ENCODE data around the gene HCFC1R1.
A peak's percentile ranks its signal among the peaks of the same experiment; 100 is the strongest.
"Not testable (repeated sequence)": the region's sequence is repeated elsewhere in the genome, so short reads cannot be mapped to it uniquely, and the experiment has no call there.

HCFC1R1 gene, protein sequence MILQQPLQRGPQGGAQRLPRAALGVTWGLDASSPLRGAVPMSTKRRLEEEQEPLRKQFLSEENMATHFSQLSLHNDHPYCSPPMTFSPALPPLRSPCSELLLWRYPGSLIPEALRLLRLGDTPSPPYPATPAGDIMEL

DNA sequence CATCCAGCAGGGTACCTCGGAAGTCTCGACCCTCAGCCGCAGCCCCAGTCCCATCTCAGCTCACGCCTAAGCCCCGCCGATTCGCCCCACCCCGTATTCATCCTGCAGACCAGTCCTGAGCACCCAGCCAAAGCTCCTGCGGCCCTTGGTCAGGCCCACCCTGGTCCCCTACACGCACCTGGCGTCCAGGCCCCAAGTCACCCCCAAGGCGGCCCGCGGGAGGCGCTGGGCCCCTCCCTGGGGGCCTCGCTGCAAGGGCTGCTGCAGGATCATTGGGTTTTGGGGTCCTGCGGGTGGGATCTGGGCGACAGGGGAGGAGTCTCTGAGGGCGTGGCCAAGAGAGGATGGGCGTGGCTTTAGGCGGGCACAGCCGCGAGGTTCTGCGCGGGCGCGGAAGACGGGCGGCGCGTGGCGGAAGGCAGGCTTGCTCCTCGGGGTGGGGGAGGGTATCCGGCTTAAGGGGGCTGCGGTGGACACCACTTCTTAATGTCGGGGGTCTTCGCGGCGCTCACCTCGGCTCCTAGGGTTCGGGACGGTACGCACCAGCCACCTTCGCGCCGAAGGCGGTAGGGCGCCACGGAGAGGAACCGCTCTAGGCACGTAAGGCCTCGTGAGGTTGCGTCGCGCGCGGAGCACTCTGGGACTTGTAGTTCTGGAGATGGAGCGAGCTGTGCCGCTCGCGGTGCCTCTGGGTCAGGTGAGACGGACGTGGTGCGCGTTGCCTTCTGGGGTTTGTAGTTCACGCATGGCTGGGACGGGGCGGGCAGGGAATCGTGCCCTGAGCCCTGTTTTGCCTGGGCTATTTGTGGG lies at the start of gene HCFC1R1, which contains the start of gene THOC6:
TSS of gene HCFC1R1 (minus strand) at position 274 of the 810 bp plus-strand sequence. CDS start at position 273, 1 bp downstream.
TSS of gene THOC6 (plus strand) at position 367 of the 810 bp plus-strand sequence. CDS start at position 659, 292 bp downstream.
- DNase-seq = peak; percentile 81 to 89

DNA sequence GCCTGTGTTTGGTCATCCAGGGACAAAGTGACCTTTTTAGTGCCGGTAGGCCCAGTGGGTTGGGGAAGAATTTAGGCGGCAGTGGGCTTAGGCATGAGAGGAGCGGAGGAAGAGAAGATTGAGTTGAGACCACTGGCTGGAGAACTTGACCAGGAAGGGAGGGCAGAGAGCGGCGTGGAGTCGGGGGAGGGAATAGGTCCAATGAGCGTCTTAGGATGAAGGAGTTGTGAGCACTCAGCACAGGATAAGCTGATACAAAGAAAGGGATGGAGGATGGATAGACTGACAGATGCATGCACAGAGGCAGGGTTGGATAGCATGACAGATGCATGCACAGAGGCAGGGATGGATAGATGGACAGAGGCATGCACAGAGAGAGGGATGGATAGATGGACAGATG lies 49.7 kb upstream of the HCFC1R1 start:
- no peak for DNase-seq

DNA sequence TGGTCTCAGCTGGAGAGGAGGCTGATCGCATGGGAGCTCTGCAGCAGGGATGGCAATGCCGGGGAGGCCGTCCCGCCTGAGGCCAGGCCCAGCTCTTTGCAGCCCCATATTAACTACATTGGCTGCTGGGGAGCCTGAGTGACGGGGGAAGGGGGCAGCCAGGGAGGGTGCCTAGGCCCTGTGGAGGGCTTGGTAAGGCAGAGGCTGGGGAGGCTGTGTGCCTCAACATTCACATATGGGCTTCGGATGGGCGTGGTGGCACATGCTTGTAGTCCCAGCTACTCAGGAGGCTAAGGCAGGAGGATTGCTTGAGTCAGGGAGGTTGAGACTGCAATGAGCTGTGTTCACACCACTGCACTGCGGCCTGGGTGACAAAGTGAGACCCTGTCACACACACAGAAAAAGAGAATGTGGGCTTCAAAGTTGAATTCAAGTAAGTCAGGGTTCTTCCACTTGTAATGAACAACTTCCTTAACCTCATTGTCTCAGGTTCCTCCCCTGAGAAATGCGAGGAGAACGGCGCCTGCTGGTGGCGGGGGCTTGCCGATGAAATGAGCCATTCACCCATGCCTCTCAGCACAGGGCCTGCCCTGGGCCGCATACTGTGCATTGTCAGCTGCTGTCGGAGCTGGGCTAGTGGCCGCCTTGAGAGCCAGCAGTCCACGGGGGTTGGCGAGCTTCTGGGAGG lies 49.0 kb upstream of the HCFC1R1 start:
- not testable (repeated sequence) for DNase-seq

DNA sequence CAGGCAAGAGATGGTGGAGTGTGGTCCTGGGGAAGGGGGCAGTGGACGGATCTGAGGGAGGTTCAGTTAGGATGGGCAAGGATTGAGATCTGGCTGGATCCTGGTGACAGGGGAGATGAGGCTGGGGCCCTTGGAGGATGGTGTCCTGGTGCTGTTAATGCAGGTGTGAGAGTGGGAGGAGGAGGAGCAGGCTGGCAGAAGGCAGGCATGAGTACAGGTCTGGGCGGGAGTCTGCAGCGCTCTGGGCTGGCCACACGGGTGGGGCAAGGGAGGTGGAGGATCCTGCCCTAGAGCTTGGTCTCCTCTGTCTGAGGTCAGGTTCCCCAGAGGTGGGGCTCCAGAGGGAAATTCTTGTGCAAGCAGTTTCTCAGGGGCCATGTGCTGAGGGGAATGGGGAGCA lies 48.4 kb upstream of the HCFC1R1 start:
- DNase-seq = not testable (repeated sequence)

DNA sequence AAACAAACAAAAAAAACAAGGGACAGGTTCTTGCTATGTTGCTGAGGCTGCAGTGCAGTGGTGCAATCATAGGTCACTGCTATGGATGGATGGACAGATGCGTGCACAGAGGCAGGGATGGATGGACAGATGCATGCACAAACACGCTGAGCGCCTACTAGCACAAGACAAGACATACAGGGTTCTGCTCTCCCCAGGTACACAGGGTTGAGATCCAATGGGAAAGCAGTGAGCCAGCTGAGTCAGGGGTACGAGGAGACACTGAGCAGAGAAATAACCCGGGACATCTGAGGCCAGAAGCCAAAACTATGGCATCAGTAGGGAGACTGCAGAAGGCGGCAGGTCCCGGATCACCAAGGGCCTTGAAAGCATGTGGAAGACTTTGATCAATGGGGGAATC lies 47.9 kb upstream of the HCFC1R1 start:
- DNase-seq = no peak

DNA sequence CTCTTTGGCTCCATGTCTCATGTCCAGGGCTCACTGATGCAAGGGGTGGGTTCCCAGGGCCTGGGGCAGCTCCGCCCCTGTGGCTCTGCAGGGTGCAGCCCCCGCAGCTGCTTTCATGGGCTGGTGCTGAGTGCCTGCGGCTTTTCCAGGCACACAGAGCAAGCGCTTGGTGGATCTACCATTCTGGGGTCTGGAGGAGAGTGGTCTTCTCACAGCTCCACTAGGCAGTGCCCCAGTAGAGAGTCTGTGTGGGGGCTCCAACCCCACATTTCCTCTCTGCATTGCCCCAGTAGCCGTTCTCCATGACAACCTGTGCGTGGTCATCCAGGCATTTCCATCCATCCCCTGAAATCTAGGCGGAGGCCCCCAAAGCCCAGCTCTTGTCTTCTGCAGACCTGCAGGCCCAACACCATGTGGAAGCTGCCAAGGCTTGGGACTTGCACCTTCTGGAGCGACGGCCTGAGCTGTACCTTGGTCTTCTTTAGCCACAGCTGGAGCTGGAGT lies 46.9 kb upstream of the HCFC1R1 start:
- no peak for DNase-seq

DNA sequence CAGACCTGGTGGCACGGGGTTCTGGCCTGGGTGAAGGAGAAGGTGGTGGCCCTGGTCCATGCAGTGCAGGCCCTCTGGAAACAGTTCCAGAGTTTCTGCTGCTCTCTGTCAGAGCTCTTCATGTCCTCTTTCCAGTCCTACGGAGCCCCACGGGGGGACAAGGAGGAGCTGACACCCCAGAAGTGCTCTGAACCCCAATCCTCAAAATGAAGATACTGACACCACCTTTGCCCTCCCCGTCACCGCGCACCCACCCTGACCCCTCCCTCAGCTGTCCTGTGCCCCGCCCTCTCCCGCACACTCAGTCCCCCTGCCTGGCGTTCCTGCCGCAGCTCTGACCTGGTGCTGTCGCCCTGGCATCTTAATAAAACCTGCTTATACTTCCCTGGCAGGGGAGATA lies 45.4 kb upstream of the HCFC1R1 start:
- DNase-seq = not testable (repeated sequence)

DNA sequence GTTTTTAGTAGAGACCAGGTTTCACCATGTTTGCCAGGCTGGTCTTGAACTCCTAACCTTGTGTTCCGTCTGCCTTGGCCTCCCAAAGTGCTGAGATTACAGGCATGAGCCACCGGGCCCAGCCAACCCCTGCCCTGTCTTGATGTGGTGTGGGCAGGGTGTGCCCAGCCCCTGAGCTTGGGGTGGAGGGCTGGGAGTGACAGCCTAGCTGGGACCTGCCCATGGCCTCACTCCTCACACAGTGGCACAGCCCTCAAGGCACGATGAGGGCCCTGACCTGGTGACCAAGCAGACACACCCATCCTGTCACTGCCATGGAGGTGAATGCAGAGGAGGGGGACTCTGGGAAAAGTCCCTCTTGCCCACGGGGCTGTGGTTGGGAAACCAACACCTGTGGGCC lies 44.7 kb upstream of the HCFC1R1 start:
- DNase-seq = no peak

DNA sequence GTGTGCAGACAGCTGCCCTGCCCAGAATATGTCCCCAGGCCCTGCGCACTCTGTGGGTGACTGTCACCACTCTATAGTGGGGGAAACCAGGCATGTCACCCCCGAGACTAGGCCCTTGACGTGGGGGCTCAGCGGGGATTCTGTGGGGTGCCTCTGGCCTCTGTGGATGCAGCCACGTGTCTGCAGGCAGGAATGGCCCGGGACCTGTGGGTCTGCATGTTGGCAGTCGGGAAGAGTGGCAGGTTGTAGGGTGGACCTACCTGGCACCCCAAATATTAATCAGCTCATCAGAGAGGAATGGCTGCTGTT lies 42.7 kb upstream of the HCFC1R1 start:
- DNase-seq = no peak

DNA sequence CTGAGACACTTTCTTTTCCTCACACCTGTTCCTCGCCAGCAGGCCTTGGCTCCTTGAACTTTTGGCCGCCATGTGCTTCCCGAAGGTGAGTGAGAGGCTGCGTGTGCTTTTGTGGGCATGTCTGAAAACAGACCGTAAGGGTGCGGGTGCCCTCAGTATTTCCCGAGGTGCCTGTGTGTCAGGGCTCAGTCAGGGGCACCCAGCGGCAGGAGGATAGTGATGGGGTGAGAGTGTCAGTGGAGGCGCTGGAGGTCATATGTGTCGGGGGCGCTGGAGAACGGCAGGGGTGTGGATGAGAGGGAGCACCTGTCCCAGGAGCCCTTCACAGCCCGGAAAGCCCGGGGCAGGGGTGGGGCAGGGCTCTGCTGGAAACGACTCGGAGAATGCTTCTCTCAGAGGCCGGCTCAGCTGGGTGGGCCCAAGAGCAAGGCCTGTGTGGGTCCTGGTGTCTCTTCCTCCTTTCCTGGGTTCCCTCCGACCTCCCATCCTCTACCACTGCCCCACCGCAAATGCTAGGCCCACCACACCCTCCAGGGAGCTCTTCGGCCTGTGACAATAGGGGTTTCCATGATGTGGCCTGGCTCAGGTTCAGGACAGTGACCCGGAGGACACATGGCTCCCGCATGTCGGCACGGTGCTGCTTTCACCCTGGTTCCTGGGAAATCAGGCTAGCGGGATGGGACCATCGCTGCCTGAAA lies 42.1 kb upstream of the HCFC1R1 start:
- DNase-seq = no peak

DNA sequence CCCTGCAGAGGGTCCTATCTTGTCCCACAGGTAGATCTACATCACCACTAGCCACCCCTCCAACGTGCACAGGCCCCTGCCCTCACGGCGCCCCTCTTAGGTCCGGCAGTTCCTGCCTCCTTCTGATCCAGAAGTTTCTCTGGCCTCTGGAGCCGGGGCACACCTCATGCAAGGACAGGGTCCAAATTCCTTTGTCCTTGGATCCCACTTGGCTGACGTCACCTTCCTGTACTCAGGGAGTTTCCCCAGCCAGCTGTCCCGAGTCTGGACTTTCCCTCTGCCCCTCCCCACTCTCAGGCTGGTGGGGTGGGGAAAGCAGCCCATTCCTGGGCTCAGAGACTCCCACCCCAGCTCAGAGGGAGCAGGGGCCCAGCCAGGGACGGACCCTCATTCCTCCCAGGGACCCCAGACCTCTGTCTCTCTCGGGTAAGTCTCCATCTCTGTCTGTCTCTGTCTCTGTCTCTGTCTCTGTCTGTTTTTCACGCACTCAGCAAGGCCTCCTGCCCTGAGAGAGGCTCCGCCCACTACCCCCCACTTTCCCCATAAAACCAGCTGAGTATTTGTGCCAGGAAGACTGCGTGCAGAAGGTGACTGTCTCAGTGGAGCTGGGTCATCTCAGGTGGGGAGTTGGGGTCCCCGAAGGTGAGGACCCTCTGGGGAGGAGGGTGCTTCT lies 41.5 kb upstream of the HCFC1R1 start, which contains the start of gene IL32:
TSS of gene IL32 (plus strand) at position 572 of the 673 bp plus-strand sequence. CDS start 172 bp downstream, outside the sequence.
- DNase-seq = peak; percentile 10 to 14

DNA sequence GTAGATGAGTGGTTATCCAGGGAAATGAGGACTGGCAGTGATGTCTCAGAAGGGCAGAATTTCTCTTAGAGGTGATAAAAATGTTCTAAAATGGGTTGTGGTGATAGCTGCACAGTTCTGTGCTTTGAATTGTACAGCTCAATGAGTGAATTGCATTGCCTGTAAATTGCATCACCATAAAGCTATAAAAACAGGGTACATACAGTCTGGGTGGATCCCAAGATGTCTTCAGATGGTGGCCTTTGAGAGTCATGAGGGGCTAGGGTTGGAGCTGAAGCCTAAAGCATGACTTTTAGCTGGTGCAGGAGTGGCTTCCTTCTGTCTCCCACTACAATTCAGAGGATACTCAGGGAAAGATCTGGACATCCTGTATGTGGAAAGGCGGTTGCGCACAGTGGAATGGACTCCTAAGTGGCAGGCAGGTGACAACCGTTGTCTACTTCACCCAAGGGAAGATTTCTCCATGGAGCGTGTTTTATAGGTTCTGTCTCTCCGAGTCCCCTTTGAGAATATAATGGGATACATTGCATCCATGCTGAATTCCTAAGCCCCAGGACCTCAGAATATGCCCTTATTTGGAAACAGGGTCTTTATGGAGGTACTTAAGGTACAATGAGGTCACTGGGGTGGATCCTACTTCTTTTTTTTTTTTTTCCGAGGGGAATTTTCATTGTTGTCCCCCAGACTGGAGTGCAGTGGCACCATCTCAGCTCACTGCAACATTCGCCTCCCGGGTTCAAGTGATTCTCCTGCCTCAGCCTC lies 40.1 kb upstream of the HCFC1R1 start:
- no peak for DNase-seq

DNA sequence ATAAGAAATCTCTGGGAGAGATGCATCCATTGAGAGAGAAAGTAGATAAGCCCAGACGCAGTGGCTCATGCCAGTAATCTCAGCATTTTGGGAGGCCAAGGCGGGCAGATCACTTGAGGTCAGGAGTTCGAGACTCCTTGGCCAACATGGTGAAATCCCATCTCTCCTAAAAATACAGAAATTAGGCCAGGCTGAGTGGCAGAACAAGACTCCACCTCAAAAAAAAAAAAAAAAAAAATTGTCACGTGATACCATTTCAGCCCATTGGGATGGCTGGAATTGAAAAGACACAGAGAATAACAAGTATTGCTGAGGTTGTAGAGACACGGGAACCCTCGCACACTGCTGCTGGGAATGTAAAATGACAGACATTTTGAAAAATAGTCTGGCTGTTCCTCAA lies 38.8 kb upstream of the HCFC1R1 start:
- DNase-seq = no peak

DNA sequence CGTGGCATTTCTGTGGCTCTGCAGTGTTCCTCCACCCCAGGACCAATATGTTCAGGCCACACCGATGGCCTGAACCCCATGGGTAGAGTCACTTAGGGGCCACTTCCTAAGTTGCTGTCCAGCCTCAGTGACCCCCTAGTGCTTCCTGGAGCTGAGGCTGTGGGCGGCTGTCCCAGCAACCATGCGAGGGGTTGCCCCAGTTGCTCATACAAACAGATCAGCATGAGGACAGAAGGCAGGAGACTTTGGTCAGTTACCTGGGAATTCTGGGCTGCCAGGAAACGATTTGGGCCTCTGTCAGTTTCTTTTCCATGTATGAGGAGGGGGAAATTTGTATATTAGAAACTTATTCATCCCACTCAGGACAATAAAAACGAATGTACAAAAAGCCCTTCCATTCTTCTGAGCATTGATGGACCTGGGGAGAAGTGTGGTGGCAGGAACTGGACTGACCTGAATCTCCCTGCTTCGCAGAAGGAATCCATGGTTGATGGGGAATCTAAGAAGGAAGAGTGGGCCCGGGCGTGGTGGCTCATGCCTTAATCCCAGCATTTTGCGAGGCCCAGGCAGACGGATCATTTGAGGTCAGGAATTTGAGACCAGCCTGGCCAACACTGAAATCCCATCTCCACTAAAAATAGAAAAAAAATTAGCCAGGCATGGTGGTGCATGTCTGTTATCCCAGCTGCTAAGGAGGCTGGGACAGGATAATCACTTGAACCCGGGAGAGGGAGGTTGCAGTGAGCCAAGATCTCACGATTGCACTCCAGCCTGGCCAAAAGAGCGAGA lies 36.8 kb upstream of the HCFC1R1 start:
- DNase-seq = no peak

DNA sequence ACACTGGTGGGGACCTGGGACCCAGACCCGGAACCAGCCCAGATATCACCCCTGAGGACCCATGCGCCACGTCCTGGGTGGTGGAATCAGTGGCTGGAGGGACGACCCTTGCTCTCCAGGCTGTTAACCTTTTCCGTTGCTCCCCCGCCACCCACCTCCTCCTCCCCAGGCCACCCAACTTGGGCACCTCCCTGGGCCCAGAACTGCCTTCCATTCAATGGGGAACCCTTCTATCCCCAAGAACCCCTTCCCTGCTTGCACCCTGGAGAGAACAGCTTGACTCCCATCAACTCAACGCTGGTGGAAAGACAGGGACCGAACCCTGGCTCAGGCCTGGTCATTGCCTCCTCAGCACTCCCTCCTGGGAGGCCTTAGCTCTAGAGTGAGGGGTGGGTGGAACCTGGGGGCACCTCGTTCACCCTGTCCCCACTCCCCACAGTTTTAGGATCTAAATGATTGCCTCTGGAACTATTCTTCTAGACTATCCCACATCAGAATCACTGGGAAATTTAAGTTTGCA lies 36.0 kb upstream of the HCFC1R1 start:
- no peak for DNase-seq

DNA sequence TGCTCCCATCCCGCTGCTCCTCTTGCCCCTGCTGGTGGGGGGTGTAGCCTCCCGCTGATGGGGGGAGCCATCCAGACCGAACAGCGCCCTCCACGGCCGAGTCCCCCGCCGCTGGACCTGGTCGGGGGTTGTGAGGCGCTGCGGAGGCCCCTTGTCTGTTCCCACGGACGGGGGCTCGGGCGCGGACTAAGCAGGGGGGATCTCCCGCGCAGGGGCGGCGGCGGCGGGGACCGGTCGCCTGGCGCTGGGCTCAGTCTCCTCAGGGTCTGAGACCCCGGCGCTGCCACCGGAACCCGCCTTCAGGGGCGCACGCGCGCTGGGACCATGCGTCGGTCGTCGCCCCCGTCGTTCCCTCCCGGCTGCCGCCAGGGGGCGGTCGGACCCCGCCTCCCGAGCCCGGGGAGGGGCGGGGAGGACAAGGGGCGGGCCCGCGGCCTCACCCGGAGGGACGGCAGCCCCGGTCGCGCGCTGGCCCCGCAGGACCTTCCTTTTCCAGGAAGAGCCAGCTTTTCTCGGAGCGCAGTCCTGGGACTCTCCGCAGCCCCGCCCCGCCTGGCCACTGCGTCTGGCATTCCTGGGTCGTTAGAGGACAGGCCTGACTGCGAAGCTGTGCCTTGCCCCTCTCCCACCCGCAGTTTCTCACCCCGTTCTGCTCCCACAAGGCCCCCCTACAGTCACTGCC lies 35.4 kb upstream of the HCFC1R1 start:
- peak; percentile 16 to 41 for DNase-seq

DNA sequence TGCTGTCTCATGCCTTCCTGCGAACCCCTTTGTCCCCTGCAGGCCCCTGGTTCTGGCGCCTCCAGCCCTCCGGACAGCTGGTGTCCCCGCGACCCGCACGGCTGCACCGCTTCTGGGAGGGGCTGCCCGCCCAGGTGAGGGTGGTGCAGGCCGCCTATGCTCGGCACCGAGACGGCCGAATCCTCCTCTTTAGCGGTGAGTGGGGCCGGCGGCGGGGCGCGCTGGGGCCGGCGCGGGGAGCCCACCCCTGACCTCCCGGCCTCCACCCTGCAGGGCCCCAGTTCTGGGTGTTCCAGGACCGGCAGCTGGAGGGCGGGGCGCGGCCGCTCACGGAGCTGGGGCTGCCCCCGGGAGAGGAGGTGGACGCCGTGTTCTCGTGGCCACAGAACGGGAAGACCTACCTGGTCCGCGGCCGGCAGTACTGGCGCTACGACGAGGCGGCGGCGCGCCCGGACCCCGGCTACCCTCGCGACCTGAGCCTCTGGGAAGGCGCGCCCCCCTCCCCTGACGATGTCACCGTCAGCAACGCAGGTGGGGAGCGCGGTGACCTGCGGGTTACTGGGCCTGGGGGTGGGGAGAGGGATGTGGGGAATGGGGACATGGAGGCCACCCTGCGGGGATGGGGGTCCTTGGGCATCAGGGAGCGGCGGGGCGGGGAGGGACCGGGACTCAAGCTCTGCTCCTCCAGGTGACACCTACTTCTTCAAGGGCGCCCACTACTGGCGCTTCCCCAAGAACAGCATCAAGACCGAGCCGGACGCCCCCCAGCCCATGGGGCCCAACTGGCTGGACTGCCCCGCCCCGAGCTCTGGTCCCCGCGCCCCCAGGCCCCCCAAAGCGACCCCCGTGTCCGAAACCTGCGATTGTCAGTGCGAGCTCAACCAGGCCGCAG lies 34.6 kb upstream of the HCFC1R1 start:
- DNase-seq = peak in 1 of 2 experiments; percentile 28

DNA sequence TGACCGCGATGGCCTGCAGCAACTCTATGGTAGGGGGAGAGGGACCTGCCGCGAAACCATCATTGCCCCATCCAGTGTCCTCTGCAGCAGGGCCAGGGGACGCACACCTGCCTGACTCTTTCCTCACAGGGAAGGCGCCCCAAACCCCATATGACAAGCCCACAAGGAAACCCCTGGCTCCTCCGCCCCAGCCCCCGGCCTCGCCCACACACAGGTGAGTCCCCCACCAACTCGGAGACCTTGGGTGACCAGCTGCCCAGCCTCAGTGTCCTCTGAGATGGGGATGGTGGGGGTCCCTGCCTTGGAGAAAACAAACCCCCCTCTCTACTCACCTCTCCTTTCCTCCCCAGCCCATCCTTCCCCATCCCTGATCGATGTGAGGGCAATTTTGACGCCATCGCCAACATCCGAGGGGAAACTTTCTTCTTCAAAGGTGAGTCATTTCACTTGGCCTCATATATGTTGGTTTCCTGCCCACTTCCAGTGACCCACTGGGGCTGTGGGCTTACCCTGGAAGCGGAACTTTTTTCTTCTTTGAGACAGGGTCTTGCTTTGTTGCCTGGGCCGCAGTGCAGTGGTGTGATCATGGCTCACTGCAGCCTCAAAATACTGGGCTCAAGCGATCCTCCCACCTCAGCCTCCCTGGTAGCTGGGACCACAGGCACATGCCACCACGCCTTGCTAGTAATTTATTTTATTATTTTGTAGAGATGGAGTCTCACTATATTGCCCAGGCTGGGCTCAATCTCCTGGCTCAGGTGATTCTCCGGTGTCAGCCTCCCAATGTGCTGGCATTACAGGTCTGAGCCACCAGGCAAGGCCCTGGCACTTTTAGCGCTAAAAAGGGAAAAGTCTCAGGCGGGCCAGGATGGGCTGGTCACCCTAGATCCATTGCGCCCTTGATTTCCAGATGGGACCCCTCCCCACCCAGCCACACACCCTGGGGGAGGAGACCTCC lies 33.7 kb upstream of the HCFC1R1 start:
- DNase-seq = no peak
